ENCODE measurements around the gene YES1.

The YES1 gene

DNA sequence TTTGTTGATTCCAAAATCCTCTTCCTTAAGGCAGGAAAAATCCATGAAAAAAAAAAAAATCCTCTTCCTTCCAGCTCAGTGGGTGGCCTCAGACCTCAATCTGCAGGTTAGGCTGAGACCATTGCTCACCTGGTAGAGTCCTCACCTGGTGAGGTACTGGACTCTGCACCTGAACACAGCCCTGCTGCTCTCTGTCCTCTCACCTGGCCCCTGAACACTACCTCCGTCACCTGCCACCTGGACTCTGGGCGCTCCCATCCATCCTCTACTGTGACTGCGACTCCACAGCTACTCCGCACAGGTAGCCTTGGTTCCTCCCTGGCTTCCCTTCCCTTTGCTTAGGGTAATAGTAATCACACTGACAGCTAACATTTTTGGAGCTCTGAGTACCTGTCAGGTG, 132.5 kb downstream of the YES1 start:
- Histone ChIP-seq H3K27me3 (no peaks in the 10 kb centered on the region), H3K9me3 (no peaks in the 10 kb centered on the region), H3K4me1 (no peaks in the 10 kb centered on the region), H3K4me3 (no peak overlapping the region), H3K36me3 (peaks cover 22 to 97% (median 47%) of the 10 kb centered on the region in 3 donors), H3K27ac (no peak overlapping the region)
- no peak for DNase-seq
- TF ChIP-seq CTCF (IDR thresholded peaks at IDR 0.05) = no peak
- intact Hi-C loops (cut with DNase I; ENCODE audit: low total_unique reads) = no loop called here

GRCh38 chr18:678482-679182, 133.4 kb downstream of the YES1 start:
- H3K36me3 ChIP-seq = peaks cover 27 to 97% (median 47%) of the 10 kb centered on the region in 3 donors

GRCh38 chr18:677951-678381, 134.1 kb downstream of the YES1 start:
- Histone ChIP-seq H3K36me3 (peaks cover 26 to 95% (median 42%) of the 10 kb centered on the region in 3 donors), H3K9me3 (no peaks in the 10 kb centered on the region), H3K27me3 (no peaks in the 10 kb centered on the region), H3K4me3 (no peak overlapping the region), H3K4me1 (no peaks in the 10 kb centered on the region), H3K27ac (no peak overlapping the region)
- no peak for TF ChIP-seq CTCF (IDR thresholded peaks at IDR 0.05)
- intact Hi-C loops (cut with DNase I; ENCODE audit: low total_unique reads) = no loop called here
- DNase-seq = no peak

More at GRCh38 chr18:678482-679182, 133.4 kb downstream of the YES1 start:
- no peaks in the 10 kb centered on the region for H3K27me3 ChIP-seq
- no peak for DNase-seq
- H3K4me1 ChIP-seq = no peaks in the 10 kb centered on the region
- H3K4me3 ChIP-seq = no peak overlapping the region
- intact Hi-C loops (cut with DNase I; ENCODE audit: low total_unique reads) = no loop called here
- H3K27ac ChIP-seq = no peak overlapping the region
- TF ChIP-seq CTCF (IDR thresholded peaks at IDR 0.05) = no peak
- H3K9me3 ChIP-seq = no peaks in the 10 kb centered on the region

DNA sequence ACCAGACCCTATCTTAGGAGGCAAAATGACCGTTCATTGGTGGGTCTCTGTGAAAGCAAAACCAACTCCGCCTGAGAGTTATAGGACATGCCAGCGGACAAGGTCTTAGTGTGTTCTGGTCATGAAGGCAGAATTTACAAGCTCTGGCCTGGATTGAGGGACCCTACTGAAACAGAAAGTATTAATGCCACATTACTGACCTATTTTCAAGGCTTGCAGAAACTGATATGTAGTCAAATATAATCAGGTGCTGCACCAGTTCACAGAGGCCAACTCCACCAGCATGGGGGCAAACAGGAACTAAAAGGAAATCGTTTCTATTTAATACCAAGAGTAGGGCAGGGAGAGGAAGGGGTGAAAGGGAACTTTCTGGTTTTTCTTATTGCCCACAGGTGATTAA, 134.9 kb downstream of the YES1 start:
- Histone ChIP-seq H3K4me1 (no peaks in the 10 kb centered on the region), H3K27me3 (no peaks in the 10 kb centered on the region), H3K27ac (no peak overlapping the region), H3K4me3 (no peak overlapping the region), H3K36me3 (peaks cover 25 to 96% (median 44%) of the 10 kb centered on the region in 3 donors), H3K9me3 (no peaks in the 10 kb centered on the region)
- intact Hi-C loops (cut with DNase I; ENCODE audit: low total_unique reads) = no loop called here
- TF ChIP-seq CTCF (IDR thresholded peaks at IDR 0.05) = no peak
- DNase-seq = no peak

- peaks cover 22 to 96% (median 44%) of the 10 kb centered on the region in 3 donors for H3K36me3 ChIP-seq
- DNase-seq = no peak
Measured at GRCh38 chr18:676736-677135, 135.3 kb downstream of the YES1 start.

More at GRCh38 chr18:676736-677135, 135.3 kb downstream of the YES1 start:
- Histone ChIP-seq H3K4me1 (no peaks in the 10 kb centered on the region), H3K9me3 (no peaks in the 10 kb centered on the region), H3K27me3 (no peaks in the 10 kb centered on the region), H3K4me3 (no peak overlapping the region), H3K27ac (no peak overlapping the region)
- intact Hi-C loops (cut with DNase I; ENCODE audit: low total_unique reads) = no loop called here
- TF ChIP-seq CTCF (IDR thresholded peaks at IDR 0.05) = no peak

All from tibial artery (tissue), 4 donors.